Testis (tissue), 2 donors: Measurements from ENCODE around the gene CXCL5.

Source experiments
- POLR2A ChIP-seq: fragments of 450-650 bp; IDR thresholded peaks from one replicate; pipeline ENCODE4 v1.6.1; 2017; ENCODE audit warnings: antibody characterized with exemption, mild to moderate bottlenecking, moderate library complexity
- TF ChIP-seq, protein P1 (sequence below), 3 experiments: fragments of 450-650 bp in 2 of 3; fragments of 200-600 bp in 1 of 3; sonication (generic) in 1 of 3; IDR thresholded peaks; one replicate each; pipeline ENCODE4 v1.5.1; 2016 to 2019; ENCODE audit warnings: antibody characterized with exemption in 3 of 3, mild to moderate bottlenecking in 2 of 3, moderate library complexity in 1 of 3

DNA sequence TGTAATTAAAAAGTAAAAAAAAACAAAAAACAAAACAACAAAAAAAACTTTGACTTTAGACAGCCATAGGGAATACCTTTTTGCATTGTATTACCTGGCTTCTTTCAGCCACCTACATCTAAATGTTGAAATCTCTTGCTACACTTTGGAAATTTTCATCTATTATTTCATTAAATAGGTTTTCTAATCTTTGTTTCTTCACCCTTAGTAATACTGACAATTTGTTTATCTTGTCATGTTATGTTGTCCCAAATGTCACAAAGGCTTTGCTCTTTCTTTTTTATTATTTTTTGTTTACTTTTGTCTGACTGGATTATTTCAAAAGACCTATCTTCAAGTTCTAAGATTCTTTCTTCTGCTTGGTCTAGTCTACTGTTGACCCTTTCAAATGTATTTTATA is 24.1 kb downstream of the CXCL5 start:
- TF ChIP-seq, protein P1, sequence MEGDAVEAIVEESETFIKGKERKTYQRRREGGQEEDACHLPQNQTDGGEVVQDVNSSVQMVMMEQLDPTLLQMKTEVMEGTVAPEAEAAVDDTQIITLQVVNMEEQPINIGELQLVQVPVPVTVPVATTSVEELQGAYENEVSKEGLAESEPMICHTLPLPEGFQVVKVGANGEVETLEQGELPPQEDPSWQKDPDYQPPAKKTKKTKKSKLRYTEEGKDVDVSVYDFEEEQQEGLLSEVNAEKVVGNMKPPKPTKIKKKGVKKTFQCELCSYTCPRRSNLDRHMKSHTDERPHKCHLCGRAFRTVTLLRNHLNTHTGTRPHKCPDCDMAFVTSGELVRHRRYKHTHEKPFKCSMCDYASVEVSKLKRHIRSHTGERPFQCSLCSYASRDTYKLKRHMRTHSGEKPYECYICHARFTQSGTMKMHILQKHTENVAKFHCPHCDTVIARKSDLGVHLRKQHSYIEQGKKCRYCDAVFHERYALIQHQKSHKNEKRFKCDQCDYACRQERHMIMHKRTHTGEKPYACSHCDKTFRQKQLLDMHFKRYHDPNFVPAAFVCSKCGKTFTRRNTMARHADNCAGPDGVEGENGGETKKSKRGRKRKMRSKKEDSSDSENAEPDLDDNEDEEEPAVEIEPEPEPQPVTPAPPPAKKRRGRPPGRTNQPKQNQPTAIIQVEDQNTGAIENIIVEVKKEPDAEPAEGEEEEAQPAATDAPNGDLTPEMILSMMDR (IDR thresholded peaks at IDR 0.05): no peak
- TF ChIP-seq POLR2A: no peak
